Activated CD8-positive, alpha-beta memory T cell treated with anti-CD3 and anti-CD28 coated beads for 48 hours (primary cell): ENCODE data around the gene TMEM218.
"Not testable (repeated sequence)": the region's sequence is repeated elsewhere in the genome, so short reads cannot be mapped to it uniquely, and the experiment has no call there.

Experiments used
- DNase-seq, 3 experiments: peaks; one replicate each; pipeline ENCODE4 v3.0.0-alpha.2; 2020; ENCODE audit warnings: low read depth in 2 of 3, low spot score in 2 of 3

TMEM218 gene

DNA sequence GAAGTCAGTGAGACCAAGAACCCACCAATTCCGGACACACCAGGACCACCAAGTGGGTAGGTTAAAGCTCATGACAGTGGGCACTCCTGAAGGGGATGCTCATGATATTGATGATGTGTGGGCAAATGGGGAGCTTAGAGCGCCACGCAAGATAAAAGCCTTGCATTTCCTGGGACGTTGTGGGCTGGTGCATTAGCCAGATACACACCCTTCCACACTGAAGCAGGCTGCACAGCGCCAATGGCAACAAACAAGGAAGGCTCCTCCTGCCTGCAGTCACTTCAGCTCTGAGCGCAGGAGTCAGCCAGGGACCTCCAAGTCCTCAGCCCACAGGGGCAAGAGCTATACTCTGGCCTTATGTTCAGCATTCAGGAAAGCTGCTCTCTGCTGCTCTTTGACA, 20.6 kb downstream of the TMEM218 start:
- DNase-seq: no peak

DNA sequence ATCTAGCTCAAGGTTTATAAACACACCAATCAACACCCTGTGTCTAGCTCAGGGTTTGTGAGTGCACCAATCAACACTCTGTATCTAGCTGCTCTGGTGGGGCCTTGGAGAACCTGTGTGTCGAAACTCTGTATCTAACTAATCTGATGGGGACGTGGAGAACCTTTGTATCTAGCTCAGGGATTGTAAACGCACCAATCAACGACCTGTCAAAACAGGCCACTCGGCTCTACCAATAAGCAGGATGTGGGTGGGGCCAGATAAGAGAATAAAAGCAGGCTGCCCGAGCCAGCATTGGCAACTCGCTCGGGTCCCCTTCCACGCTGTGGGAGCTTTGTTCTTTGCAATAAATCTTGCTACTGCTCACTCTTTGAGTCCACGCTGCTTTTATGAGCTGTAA, 21.3 kb downstream of the TMEM218 start:
- DNase-seq: not testable (repeated sequence)

- DNase-seq: not testable (repeated sequence)
Measured at GRCh38 chr11:125089481-125089880, 21.9 kb downstream of the TMEM218 start.

- no peak for DNase-seq
Measured at GRCh38 chr11:125088576-125089455, 22.6 kb downstream of the TMEM218 start.

- no peak for DNase-seq
Measured at GRCh38 chr11:125088123-125088522, 23.3 kb downstream of the TMEM218 start.

DNA sequence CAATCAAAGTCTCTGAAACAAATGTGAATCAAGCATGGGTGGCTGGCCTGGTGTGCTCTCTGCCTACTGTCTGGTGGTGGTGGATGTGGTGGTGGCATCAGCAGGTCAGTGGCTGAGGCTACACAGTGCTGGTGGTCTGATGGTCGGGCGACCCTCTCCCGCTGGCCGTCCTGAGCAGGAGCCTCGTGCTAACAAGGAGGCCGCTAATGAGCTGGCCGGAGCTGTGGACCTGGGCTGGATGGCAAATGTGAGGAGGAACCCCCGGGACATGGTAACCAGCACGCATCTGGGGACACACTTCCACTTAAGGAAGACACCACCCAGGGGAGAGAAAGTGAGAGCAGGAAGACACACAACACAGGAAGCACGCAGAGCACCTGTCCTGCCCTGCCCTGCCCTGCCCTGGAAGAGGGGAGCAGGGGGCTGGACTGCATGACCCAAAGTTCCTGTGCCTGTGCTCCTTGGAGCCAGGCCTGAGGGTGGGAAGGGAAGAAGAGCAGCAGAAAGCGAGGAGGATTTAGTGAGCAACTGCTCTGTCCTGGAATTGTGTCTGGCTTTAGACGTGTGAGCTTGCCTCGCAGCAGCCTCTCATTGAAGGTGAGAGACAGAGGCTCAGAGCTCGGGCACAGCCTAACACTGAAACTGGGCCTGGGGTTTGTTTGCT, 24.7 kb downstream of the TMEM218 start:
- no peak for DNase-seq

GRCh38 chr11:125085301-125086081, 25.9 kb downstream of the TMEM218 start:
- no peak for DNase-seq

- no peak for DNase-seq
Measured at GRCh38 chr11:125084761-125085231, 26.6 kb downstream of the TMEM218 start.

DNA sequence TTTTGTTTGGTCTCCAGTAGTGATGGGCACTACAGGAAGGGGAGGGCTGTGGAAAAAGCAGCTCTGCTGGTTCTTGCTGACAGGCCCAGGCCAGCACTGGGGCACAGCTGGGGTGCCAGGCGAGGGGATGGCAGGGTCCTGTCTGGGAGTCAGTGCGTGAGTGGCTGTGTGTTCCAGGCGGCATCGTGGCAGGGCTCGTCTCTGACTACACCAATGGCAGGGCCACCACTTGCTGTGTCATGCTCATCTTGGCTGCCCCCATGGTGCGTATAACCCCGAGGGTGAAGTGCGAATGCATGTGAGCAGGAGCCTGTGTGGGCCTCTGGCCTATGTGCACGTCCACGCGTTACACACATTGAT, 27.4 kb downstream of the TMEM218 start:
- DNase-seq: no peak

DNA sequence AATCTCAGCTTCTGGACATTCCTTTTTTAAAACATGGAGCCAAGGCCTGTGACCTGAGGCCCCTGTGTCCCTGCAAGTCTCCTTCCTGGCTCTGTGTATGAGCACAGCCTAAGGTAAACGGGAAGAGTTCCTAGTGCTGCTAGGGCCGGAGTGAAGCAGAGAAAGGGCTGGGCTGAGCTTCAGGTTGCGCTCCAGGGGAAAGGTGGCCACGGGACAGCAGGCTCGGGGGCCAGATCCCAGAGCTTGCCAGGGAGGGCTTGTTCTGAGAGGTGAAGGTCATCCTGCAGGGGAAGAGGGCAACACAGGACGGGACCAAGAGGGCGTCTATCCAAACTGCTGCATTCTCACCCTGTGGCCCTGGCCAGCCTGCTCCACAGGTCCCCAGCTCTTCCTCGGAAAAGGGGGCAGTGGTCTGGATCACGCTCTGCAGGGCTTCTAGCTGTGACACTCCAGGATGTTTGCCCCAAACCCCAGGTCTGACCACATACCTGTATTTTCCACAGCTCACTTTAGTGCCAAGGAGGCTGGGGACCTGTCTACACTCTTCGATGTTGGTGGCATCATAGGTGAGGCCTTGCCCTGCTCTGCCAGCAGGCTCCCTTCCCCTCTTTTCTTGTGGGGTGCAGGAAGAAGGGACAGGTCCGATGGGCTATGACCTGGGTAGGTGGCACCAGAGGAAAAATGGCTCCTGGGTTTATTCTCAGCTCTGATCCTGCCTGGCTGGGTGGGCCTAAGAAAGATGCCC, 27.9 kb downstream of the TMEM218 start:
- no peak for DNase-seq

- DNase-seq: no peak
Measured at GRCh38 chr11:125082611-125083311, 28.7 kb downstream of the TMEM218 start.

- DNase-seq: no peak
Measured at GRCh38 chr11:125082040-125082439, 29.4 kb downstream of the TMEM218 start.

GRCh38 chr11:125081098-125081798, 30.2 kb downstream of the TMEM218 start:
- DNase-seq: no peak

DNA sequence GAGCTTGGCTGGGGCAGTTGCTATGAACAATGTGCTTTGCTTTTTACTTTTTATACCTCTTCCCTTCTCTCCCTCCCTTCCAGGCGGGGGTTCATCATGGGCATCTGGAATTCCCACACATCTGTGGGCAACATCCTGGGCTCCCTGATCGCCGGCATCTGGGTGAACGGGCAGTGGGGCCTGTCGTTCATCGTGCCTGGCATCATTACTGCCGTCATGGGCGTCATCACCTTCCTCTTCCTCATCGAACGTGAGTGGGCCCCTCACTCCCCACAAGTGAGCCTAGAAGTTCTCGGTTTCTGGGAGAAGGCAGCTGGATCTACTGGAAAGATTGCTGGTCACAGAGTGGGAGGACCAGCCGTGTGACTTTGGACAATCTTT, 30.9 kb downstream of the TMEM218 start:
- no peak for DNase-seq

DNA sequence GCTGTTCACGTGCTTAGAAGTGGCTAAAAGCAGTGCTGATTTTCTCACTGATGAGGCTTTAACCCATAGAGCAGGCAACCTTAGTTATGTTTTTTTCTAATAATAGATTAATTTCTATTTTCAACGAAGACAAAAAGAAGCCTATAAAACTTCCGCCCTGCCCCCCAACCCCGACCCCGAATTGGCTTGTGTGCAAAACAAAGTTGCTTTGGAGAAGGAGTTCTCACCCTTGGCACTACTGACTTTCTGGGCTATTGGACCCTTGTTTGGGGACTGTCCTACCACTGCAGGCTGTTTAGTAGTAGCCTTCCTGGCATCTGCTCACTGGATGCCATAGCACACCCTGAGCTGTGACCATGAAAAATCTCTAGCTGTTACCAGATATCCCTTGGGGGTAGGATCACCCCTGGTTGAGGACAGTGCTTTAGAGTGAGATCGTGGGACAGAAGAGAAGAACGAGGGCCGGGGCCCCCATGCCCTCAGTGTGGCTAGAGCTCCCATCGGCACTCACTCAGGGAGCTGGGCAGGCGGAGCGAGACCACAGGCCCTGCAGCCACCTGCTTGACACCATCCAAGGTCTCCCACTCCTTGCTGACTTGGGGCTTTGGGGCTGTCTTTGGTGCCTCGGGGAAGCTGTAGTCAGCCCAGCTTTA, 31.4 kb downstream of the TMEM218 start:
- DNase-seq: no peak

DNA sequence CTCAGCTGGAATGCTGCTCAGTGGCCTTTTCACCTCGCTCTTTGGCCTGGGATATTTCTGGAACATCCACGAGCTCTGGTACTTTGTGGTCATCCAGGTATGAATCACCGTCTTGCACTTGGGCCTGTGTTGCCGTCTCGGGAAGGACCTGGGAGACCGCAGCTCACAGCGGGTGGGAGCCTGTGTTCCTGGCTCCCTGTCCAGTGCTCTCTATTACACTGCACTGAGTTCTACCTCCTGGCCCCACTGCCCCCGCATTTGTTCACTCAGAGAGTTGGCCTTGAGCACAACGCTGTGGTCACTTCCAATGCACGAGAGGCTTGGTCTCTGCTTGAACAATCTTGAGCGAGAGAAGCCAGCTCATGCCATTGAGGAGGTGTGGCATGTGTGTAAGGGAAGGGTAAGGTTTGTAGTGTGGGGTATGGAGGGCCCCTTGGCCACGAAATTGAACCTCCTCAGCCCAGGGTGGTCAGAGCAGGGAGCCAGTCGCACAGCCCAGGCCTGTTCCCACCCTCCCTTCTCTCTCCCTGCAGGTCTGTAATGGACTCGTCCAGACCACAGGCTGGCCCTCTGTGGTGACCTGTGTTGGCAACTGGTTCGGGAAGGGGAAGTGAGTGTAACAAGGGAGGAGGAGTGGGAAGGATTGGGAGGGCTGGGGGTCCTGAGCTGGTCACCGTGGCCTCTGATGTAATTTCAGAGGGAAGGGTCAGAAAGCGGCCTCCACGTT, 32.1 kb downstream of the TMEM218 start:
- no peak for DNase-seq

DNA sequence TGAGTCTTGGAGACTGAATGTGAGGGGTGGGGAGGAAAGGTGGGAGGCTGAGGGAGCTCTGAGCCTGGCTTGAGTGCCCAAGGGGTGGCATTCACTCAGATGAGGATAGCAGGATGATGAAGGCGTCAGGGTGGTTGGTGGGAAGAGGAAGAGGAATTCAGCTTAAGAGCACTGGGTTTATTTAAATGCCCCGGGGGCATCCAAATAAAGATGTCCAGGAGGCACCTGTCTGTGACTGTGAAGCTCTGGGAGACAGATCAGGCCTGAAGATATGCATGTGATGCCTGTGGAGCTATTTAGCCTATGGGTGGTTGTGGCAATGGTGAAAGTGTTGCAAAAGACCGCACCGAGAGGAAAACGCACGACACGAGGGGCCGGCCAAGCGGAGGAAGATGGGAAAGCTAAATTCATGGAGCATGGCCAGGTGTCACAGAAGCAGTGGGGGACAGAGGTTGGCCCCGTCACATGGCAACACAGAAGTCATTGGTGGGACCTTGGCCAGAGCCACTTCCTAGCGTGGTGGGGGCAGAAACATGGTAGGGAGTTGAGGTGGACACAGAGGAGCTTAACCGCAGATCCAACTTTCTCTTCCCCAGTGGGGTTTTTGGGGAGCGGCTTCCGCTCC, 32.8 kb downstream of the TMEM218 start:
- no peak for DNase-seq

DNA sequence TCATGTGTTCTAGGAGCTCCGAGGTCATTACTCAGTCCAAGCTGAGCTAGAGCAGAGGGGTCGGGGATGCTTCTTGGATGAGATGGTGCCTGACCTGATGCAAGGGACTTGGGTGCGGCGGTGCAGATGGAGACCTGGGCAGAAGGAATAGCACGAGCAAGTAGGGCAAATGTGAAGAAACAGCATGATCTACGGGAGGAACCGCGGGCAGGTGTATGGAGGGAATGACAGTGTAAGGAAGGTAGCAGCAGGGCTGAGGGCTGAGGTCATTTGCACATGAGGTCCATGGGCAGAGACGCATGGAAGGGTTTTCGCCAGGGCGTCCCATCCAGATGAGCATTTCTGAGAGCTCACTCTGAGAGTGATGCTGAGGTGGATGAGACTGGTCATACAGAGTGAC, 33.4 kb downstream of the TMEM218 start:
- DNase-seq: no peak
